HEK293 (cell line): ENCODE measurements around the gene USP7.
A peak's percentile ranks its signal among the peaks of the same experiment; 100 is the strongest.

Experiments used
- CTCF ChIA-PET: fragments of 350-600 bp; formaldehyde crosslinking; extraction: SDS; loops from one replicate; lab custom pipeline; 2021; ENCODE audit warnings: antibody characterized with exemption; lab: Yijun Ruan, JAX
- POLR2A ChIA-PET: fragments of 300-600 bp; formaldehyde crosslinking; extraction: SDS; loops from one replicate; lab custom pipeline; 2020; ENCODE audit warnings: antibody characterized with exemption, inconsistent platforms; lab: Yijun Ruan, JAX
- H3K27ac ChIP-seq: fragments of 200-500 bp; sonication (Bioruptor generic); 2 replicates; pipeline ENCODE4 v1.5.1; 2014; ENCODE audit warnings: low read depth, low read length, control low read depth, inconsistent platforms; ENCODE audit errors: extremely low read depth
- H3K36me3 ChIP-seq, 2 experiments: fragments of 200-500 bp in 1 of 2; sonication (Bioruptor generic) in 1 of 2; 1 replicate in 1 of 2; 2 replicates in 1 of 2; pipeline ENCODE4 v1.5.1; 2014 to 2017; ENCODE audit warnings: inconsistent platforms in 2 of 2, low read length in 2 of 2; ENCODE audit not compliant: control insufficient read depth in 2 of 2, insufficient read depth in 1 of 2
- H3K4me1 ChIP-seq: fragments of 200-500 bp; sonication (Bioruptor generic); 2 replicates; pipeline ENCODE4 v1.5.1; 2014; ENCODE audit warnings: mild to moderate bottlenecking, low read length, inconsistent platforms; ENCODE audit not compliant: control insufficient read depth, insufficient read depth
- H3K4me3 ChIP-seq: 2 replicates; pipeline ENCODE4 v1.5.1; 2011; ENCODE audit warnings: low read depth, mild to moderate bottlenecking, control low read depth, low read length, moderate library complexity
- H3K9me3 ChIP-seq: fragments of 200-500 bp; sonication (Bioruptor generic); 2 replicates; pipeline ENCODE4 v1.5.1; 2014; ENCODE audit warnings: low read depth, low read length, inconsistent platforms; ENCODE audit not compliant: control insufficient read depth, insufficient read depth
- GLIS1 ChIP-seq: fragments of 450-650 bp; formaldehyde crosslinking; IDR thresholded peaks from 2 replicates; pipeline ENCODE4 v1.5.1; 2016; ENCODE audit warnings: missing biosample characterization, missing genetic modification characterization
- SETDB1 ChIP-seq: IDR thresholded peaks from one replicate; pipeline ENCODE4 v1.6.1; 2017; ENCODE audit warnings: mild to moderate bottlenecking, low read length, moderate library complexity, mixed read lengths; ENCODE audit not compliant: insufficient read length
- ZBTB11 ChIP-seq: fragments of 450-650 bp; formaldehyde crosslinking; conservative IDR thresholded peaks from 2 replicates; pipeline ENCODE4 v1.5.1; 2016; ENCODE audit warnings: low read depth, missing biosample characterization, missing genetic modification characterization
- ZNF16 ChIP-seq: fragments of 450-650 bp; formaldehyde crosslinking; IDR thresholded peaks from 2 replicates; pipeline ENCODE4 v1.5.1; 2016; ENCODE audit warnings: low read depth, missing biosample characterization, missing genetic modification characterization
- ZNF202 ChIP-seq: fragments of 450-650 bp; formaldehyde crosslinking; IDR thresholded peaks from 2 replicates; pipeline ENCODE4 v1.5.1; 2016; ENCODE audit warnings: missing biosample characterization, missing genetic modification characterization, borderline replicate concordance
- ZNF610 ChIP-seq: fragments of 450-650 bp; formaldehyde crosslinking; IDR thresholded peaks from 2 replicates; pipeline ENCODE4 v1.5.1; 2016; ENCODE audit warnings: missing biosample characterization, missing genetic modification characterization, borderline replicate concordance
- ZNF624 ChIP-seq: fragments of 450-650 bp; formaldehyde crosslinking; IDR thresholded peaks from 2 replicates; pipeline ENCODE4 v1.5.1; 2017; ENCODE audit warnings: missing biosample characterization, missing genetic modification characterization
- ZNF629 ChIP-seq: fragments of 450-650 bp; formaldehyde crosslinking; IDR thresholded peaks from 2 replicates; pipeline ENCODE4 v1.5.1; 2017; ENCODE audit warnings: missing biosample characterization, missing genetic modification characterization
- ZNF677 ChIP-seq: fragments of 450-650 bp; IDR thresholded peaks from 2 replicates; pipeline ENCODE4 v1.5.0; 2018; ENCODE audit warnings: missing biosample characterization, mild to moderate bottlenecking, missing genetic modification characterization, moderate library complexity
- TF ChIP-seq, protein P1 (sequence below): fragments of 450-650 bp; formaldehyde crosslinking; IDR thresholded peaks from 2 replicates; pipeline ENCODE4 v1.5.1; 2016; ENCODE audit warnings: missing biosample characterization, missing genetic modification characterization
- TF ChIP-seq, protein P2 (sequence below): fragments of 450-650 bp; formaldehyde crosslinking; IDR thresholded peaks from 2 replicates; pipeline ENCODE4 v1.5.1; 2017; ENCODE audit warnings: missing biosample characterization, mild to moderate bottlenecking, missing genetic modification characterization, moderate library complexity
- TF ChIP-seq, protein P3 (sequence below): fragments of 450-650 bp; formaldehyde crosslinking; IDR thresholded peaks from 2 replicates; pipeline ENCODE4 v1.5.1; 2016; ENCODE audit warnings: missing biosample characterization, missing genetic modification characterization, borderline replicate concordance
- TF ChIP-seq, protein P4 (sequence below): fragments of 450-650 bp; formaldehyde crosslinking; IDR thresholded peaks from 2 replicates; pipeline ENCODE4 v1.5.1; 2016; ENCODE audit warnings: missing biosample characterization, missing genetic modification characterization

The USP7 gene

GRCh38 chr16:8952281-8952751, 11.4 kb downstream of the USP7 start:
- H3K9me3 ChIP-seq, result no peaks in the 10 kb centered on the region
- TF ChIP-seq ZBTB11 (tag by site-specific recombination), result no peak
- no peak for TF ChIP-seq ZNF202
- TF ChIP-seq, protein P1, sequence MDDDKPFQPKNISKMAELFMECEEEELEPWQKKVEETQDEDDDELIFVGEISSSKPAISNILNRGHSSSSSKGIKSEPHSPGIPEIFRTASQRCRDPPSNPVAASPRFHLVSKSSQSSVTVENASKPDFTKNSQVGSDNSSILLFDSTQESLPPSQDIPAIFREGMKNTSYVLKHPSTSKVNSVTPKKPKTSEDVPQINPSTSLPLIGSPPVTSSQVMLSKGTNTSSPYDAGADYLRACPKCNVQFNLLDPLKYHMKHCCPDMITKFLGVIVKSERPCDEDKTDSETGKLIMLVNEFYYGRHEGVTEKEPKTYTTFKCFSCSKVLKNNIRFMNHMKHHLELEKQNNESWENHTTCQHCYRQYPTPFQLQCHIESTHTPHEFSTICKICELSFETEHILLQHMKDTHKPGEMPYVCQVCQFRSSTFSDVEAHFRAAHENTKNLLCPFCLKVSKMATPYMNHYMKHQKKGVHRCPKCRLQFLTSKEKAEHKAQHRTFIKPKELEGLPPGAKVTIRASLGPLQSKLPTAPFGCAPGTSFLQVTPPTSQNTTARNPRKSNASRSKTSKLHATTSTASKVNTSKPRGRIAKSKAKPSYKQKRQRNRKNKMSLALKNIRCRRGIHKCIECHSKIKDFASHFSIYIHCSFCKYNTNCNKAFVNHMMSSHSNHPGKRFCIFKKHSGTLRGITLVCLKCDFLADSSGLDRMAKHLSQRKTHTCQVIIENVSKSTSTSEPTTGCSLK (tag by site-specific recombination), result no peak
- no peak for TF ChIP-seq ZNF629 (tag by site-specific recombination)
- POLR2A ChIA-PET, result no interaction called here
- H3K27ac ChIP-seq, result no peak overlapping the region
- peaks cover 30% of the 10 kb centered on the region for H3K4me1 ChIP-seq
- no peaks in the 10 kb centered on the region for H3K36me3 ChIP-seq
- CTCF ChIA-PET, result no interaction called here
- H3K4me3 ChIP-seq, result no peak overlapping the region

- peaks cover 29% of the 10 kb centered on the region for H3K4me1 ChIP-seq
- CTCF ChIA-PET, result interaction anchor here (6.0 kb wide), 1 partner anchor 15 kb away, joined by 32 read pairs; no protein-coding TSS in a partner anchor
- no peaks in the 10 kb centered on the region for H3K36me3 ChIP-seq
- no peak overlapping the region for H3K27ac ChIP-seq
- peak; percentile 54 for TF ChIP-seq GLIS1 (tag by site-specific recombination)
- TF ChIP-seq SETDB1, result no peak
- TF ChIP-seq ZNF610 (tag by site-specific recombination), result no peak
- TF ChIP-seq, protein P2, sequence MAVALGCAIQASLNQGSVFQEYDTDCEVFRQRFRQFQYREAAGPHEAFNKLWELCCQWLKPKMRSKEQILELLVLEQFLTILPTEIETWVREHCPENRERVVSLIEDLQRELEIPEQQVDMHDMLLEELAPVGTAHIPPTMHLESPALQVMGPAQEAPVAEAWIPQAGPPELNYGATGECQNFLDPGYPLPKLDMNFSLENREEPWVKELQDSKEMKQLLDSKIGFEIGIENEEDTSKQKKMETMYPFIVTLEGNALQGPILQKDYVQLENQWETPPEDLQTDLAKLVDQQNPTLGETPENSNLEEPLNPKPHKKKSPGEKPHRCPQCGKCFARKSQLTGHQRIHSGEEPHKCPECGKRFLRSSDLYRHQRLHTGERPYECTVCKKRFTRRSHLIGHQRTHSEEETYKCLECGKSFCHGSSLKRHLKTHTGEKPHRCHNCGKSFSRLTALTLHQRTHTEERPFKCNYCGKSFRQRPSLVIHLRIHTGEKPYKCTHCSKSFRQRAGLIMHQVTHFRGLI, result 0 out of 2 replicates have a peak, but pooled peaks have one; percentile 32
- TF ChIP-seq, protein P3, sequence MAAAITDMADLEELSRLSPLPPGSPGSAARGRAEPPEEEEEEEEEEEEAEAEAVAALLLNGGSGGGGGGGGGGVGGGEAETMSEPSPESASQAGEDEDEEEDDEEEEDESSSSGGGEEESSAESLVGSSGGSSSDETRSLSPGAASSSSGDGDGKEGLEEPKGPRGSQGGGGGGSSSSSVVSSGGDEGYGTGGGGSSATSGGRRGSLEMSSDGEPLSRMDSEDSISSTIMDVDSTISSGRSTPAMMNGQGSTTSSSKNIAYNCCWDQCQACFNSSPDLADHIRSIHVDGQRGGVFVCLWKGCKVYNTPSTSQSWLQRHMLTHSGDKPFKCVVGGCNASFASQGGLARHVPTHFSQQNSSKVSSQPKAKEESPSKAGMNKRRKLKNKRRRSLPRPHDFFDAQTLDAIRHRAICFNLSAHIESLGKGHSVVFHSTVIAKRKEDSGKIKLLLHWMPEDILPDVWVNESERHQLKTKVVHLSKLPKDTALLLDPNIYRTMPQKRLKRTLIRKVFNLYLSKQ (tag by site-specific recombination), result no peak
- no peak for TF ChIP-seq ZNF624
- TF ChIP-seq, protein P4, sequence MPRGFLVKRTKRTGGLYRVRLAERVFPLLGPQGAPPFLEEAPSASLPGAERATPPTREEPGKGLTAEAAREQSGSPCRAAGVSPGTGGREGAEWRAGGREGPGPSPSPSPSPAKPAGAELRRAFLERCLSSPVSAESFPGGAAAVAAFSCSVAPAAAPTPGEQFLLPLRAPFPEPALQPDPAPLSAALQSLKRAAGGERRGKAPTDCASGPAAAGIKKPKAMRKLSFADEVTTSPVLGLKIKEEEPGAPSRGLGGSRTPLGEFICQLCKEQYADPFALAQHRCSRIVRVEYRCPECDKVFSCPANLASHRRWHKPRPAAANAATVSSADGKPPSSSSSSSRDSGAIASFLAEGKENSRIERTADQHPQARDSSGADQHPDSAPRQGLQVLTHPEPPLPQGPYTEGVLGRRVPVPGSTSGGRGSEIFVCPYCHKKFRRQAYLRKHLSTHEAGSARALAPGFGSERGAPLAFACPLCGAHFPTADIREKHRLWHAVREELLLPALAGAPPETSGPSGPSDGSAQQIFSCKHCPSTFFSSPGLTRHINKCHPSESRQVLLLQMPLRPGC (tag by site-specific recombination), result no peak
- TF ChIP-seq ZNF16, result no peak
- TF ChIP-seq ZNF677 (tag by site-specific recombination), result no peak
- TF ChIP-seq, all 188 proteins: peak for 2
- POLR2A ChIA-PET, result no interaction called here
- no peak overlapping the region for H3K4me3 ChIP-seq
- no peaks in the 10 kb centered on the region for H3K9me3 ChIP-seq
These were observed 12.0 kb downstream of the USP7 start for GRCh38 chr16:8951447-8952280.
